NCI-H2029 treated with DMSO at 0.1 percent for 48 hours (cell line): ENCODE results near the gene SPINT1.
A peak's percentile ranks its signal among the peaks of the same experiment; 100 is the strongest.

Source experiments
- DNase-seq: peaks from one replicate; lab custom pipeline; 2025; lab: John Stamatoyannopoulos, UW

SPINT1 gene, protein sequence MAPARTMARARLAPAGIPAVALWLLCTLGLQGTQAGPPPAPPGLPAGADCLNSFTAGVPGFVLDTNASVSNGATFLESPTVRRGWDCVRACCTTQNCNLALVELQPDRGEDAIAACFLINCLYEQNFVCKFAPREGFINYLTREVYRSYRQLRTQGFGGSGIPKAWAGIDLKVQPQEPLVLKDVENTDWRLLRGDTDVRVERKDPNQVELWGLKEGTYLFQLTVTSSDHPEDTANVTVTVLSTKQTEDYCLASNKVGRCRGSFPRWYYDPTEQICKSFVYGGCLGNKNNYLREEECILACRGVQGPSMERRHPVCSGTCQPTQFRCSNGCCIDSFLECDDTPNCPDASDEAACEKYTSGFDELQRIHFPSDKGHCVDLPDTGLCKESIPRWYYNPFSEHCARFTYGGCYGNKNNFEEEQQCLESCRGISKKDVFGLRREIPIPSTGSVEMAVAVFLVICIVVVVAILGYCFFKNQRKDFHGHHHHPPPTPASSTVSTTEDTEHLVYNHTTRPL

DNA sequence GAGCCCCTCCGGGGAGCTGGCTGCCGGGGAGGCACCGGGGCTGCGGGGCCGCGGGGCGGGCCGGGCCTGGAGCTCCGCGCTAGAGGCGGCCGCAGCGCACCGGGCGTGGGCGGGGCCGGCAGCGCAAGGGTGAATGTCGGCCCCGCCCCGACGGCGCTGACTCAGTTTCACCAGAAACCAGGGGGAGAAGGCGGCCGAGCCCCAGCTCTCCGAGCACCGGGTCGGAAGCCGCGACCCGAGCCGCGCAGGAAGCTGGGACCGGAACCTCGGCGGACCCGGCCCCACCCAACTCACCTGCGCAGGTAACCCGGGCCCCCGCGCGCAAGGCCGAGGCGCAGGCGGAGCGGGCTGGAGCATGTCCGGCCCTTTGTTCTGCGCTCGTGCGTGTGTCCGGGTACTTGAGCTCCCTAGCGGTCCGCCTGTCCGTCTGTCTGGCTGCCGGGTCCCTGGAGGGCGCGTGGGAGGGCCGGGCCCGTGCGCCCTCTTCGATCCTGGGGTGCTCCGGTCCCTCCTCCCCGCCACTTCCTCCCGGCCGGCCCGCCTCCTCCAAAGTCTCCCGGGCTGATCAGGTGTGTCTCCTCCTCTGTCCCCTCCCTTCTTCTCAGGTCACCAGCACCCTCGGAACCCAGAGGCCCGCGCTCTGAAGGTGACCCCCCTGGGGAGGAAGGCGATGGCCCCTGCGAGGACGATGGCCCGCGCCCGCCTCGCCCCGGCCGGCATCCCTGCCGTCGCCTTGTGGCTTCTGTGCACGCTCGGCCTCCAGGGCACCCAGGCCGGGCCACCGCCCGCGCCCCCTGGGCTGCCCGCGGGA lies at the start of gene SPINT1:
SPINT1 (plus strand) TSS at position 164 of the 811 bp plus-strand sequence; CDS start at position 671, 507 bp downstream.
- DNase-seq = no peak

DNA sequence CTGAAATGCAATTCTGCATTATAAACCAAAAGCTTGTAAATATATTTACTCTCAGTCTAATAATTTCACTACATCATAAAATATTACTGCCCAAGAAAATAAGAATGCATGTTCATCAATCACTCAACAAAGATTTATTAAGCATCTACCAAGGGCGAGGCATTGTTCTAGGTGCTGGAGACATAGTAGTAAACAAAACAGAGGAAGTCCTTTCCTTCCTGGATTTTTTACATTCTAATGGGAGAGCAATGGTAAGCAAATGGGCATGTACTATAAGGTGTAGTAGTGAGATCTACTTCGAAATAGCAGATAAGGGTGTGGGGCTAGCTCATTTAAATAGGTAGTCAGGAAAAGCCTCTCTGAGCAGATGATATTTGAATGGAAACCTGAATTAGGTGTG lies 47.8 kb upstream of the SPINT1 start:
- DNase-seq = no peak

DNA sequence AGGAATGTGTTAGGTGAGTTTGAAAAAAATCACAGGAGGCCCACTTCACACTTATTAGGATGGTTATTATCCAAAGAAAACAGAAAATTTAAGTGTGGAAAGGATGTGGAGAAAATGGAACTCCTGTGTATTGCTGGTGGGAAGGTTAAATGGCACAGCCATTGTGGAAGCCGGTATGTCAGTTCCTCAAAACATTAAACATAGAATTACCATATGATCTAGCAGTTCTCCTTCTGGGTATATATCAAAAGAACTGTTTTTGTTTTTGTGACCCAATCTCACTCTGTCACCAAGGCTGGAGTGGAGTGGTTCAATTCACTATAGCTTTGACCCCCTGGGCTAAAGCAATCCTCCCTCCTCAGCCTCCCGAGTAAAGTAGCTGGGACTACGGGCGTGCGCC lies 47.3 kb upstream of the SPINT1 start:
- DNase-seq = no peak

DNA sequence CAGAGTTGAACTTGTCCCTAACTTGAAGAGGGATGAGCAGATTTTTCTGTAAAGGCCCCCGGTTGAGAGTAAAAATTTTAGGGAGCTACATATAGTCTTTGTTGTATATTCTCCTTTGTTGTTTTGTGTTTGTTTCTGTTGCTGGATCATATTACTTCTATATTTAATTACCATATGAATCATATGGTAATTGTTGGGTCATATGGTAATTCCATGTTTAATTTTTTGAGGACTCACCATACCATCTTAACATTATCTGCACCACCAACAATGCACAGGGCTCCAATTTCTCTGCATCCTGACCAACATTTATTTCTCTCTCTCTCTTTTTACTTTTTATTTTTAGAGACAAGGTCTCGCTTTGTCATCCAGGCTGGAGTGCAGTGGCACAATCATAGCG lies 44.3 kb upstream of the SPINT1 start:
- no peak for DNase-seq

DNA sequence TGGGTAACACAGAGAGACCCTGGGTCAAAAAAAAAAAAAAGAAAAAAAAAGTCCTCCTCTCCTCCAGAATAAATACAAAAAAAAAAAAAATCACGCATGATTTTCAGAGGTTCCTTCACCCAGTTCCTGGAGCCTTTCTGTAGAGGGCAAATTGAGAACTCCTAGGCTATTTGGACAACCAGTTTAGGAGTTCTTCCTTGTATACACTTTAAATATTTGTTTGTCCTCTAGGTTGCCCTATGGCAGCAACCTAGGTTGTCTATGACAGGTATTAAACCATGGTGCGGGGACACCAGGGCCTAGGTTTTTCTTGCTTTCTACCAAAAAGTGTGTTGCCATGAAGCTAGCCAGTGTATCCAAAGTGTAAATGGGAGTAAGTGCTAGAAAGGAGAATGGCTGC lies 40.8 kb upstream of the SPINT1 start:
- no peak for DNase-seq

DNA sequence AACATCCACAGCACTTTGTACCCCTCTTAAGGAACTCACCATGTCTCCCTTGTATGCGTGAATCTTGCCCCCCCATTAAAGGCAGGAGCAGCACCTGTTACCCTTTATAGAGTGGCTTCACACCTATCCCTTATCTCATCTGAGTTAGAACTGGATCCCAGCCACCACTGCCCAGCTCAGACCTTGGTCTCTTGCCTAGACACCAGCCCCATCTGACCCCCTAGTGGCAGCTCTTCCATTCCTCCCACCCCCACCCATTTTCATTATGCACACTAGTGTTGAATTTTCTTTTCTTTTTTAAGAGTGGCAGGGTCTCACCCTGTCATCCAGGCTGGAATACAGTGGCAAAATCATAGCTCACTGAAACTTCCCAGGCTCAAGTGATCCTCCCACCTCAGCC lies 40.2 kb upstream of the SPINT1 start:
- no peak for DNase-seq

DNA sequence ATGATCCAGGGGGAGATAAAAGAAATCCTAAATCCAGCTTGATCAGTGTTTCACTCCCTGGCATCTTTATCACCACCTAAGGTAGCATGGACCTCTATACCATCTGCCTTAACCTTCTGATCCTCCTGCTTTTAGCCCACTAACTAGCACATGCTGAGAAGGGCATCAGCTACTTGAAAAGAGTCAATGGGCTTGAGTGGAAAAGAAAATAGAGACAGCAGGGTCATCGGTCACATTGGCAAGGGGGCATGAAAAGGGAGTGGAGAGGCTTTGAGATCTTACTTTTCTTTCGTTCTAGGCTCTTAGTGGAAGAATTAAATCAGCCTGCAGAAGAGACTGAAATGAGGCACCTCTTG lies 37.2 kb upstream of the SPINT1 start:
- DNase-seq = no peak

DNA sequence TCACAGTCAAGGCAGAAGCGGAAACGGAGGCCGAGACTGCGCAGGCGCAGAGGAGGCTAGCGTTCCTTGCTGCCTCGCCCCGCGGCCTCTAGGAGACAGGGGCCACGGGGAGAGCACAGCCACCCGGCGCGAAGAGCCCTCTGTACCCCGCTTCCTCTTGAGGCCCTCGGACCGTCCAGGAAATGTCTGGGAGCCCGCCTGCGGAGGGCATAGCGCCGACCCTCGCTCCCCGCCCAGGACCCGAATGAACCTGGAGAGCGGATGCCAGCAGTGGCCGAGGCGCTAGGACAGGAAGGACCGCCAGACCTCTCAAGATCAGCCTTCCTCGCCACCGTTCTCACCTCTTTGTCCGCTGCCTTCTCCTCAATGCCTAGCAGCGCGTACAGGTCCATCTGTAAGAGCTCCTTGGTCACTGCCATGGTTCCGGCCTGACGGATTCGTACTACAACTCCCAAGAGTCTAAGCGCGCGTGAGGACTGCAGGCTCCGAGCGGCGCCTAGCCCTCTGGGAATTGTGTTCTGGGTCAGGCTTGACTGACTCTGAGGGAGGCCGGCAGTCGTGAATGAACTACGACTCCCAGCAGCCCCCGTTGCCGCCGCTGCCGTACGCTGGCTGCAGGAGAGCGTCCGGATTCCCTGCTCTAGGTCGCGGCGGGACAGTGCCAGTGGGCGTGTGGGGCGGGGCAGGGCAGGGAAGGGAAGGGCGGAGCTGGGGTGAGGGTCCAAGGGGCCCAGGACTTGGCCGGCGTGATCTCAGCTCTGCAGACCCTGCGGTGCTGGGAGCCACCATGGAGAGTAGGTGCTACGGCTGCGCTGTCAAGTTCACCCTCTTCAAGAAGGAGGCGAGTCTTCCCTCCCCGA lies 36.6 kb upstream of the SPINT1 start, which contains the start of the genes DNAJC17 and ZFYVE19:
DNAJC17 (minus strand) TSS at position 446 of the 860 bp plus-strand sequence; CDS start at position 419, 27 bp downstream.
ZFYVE19 (plus strand) TSS at position 62 of the 860 bp plus-strand sequence; CDS start at position 563, 501 bp downstream.
- peak; percentile 78 for DNase-seq

DNA sequence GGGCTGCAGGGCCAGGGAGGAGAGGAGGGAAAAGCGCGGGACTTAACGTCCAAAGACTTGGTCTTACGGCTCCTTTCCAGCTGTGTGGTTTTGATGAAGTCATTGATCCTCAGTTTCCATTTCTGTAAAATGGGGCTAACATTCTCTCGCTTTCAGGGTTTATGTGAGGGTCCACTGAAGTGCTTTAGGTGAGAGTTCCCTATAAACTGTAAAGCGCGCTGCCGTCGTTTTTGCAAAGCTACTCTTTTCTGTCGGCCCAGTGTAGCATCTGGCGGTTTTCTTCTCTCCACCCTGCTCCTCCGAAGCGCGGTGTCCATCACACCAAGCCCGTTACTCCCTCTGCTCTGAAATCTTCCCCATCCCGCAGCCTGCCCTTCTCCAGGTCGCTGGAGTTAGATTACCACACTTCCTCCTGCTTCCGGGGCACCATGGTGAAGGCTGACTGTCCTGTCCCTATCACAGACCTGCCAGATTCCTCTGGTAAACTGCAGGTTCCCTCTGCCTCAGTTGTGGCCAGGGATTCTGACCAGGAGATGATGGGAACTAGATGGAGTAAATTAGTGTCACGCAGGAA lies 35.9 kb upstream of the SPINT1 start:
- DNase-seq = no peak

DNA sequence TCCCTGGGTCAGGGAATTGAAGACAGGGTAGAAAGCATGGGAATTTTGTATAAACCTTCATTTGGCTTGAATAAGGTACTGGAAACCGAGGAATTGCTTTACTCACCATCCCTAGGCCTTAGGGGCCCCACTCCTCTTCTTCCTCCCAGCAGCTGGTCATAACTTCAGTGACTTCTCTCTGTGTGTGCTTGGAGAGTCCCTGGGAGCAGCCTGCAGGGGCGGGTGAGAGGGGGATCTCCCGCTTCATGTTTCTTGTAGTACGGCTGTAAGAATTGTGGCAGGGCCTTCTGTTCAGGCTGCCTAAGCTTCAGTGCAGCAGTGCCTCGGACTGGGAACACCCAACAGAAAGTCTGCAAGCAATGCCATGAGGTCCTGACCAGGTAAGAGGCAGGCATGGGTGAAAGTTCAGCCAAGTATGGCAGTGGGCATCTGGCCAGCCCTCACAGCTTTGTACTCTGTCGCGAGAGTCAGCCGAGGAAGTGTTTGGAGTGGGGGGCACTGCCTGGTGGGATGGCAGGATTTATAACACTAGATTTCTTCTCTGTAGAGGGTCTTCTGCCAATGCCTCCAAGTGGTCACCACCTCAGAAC lies 34.9 kb upstream of the SPINT1 start:
- DNase-seq = no peak

DNA sequence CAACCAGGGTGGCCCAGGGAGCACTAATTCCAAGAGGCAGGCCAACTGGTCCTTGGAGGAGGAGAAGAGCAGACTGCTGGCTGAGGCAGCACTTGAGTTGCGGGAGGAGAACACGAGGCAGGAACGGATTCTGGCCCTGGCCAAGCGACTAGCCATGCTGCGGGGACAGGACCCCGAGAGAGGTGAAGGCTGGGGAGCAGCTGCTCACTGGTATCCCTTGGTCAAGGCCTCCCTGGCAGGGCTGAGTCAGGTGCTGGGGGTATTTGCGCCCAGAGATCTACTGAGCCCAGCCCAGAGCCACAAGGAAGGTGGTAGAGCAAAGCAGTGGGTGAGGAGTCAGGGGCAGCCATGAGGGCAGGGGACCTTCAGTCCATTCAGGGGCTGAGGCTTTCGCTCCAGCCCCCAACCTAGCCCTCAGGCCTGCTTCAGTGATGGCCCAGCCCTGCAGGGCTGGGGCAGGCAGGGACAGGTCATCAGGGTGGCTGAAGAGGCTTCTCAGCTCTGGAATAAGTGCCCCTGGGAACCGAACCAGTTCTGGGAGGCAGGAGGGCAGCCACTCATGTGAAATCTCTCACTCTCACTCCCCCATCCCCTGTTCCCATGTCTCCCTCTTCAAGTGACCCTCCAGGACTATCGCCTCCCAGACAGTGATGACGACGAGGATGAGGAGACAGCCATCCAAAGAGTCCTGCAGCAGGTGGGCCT lies 31.0 kb upstream of the SPINT1 start:
- DNase-seq = no peak

DNA sequence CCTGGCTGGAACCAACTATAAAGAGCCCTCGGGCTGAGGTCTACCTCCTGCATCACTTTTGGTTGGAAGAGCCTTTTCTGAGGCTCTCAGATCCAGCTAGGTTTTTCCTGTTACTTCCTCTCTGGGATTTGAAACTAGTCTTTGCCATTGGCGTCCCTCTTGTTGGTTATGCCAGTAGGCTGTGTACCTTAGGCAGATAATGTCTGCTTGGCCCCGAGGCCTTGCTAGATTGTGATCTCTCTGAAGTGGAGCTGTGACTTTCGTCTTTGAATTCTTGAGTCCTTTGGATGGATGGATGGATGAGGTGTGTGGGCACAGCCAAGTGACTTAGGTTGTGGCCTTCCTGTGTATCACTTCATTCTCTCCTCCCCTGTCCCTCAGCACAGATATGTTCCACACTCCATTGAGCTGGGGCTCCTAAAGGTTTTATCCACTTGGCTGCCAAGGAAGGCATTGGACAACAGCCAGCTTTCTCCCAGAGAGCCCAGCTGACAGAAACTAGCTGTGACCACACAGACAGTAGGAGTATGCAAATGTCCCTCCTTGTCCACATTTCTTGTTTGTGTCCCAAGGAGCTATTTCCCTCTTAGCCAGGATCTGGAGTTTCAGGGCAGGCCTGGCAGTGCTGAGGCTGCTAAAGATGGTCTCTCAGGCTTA lies 28.7 kb upstream of the SPINT1 start:
- DNase-seq = no peak

DNA sequence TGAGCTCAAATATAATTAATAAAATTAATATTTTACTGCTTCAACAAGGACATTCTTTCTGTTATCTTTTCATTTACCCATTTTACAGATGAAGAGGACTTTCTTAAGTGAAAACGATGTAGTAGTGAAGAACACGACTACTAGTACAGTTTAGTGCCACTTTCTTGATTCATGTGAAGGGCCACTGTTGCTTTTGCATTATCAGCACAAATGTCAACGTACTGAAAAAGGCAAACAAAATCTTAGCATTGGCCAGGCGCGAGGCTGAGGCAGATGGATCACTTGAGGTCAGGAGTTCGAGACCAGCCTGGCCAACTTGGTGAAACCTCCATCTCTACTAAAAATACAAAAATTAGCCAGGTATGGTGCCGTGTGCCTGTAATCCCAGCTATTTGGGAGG lies 24.8 kb upstream of the SPINT1 start:
- no peak for DNase-seq

DNA sequence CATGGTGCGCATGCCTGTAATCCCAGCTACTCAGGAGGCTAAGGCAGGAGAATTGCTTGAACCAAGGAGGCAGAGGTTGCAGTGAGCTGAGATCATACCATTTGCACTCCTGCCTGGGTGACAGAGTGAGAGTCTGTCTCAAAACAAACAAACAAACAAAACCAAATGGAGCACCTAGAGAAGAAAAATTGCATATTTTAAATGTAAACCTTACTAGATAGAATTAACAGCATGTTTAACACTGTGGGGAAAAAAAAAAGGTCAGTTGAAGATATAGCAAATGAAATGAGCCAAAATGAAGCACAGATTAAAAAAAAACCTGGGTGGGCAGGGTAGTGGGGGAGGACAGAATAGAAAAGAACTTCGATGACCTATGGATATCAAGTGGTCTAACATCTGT lies 22.7 kb upstream of the SPINT1 start:
- DNase-seq = no peak

DNA sequence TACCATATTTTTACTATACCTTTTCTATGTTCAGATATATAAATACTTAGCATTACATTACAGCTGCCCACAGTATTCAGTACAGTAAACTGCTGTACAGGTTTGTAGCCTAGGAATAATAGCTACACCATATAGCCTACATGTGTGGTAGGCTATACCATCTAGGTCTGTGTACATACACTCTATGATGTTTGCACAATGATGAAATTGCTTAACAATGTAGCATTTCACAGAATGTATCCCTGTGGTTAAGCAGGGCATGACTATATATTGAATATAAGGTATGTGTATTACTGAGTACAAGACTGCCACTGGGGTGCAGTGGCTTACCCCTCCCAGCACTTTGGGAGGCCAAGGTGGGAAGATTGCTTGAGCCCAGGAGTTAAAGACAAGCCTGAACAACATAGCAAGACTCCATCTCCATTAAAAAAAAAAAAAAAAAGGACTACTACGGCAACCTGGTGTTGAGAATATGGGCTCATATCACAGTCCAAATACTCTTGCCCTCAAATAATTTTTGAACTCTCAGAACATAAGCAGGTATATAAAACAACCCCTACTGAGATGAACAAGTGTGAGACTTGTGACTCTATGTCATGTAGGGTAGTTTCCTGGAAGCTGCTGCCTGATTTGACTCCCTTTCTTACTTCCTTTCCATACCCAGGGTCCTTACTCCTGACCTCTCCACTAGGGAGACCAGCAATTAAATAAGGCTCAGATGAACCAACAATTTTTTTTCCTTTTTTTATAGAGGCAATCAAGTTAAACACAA lies 20.1 kb upstream of the SPINT1 start:
- DNase-seq = no peak

DNA sequence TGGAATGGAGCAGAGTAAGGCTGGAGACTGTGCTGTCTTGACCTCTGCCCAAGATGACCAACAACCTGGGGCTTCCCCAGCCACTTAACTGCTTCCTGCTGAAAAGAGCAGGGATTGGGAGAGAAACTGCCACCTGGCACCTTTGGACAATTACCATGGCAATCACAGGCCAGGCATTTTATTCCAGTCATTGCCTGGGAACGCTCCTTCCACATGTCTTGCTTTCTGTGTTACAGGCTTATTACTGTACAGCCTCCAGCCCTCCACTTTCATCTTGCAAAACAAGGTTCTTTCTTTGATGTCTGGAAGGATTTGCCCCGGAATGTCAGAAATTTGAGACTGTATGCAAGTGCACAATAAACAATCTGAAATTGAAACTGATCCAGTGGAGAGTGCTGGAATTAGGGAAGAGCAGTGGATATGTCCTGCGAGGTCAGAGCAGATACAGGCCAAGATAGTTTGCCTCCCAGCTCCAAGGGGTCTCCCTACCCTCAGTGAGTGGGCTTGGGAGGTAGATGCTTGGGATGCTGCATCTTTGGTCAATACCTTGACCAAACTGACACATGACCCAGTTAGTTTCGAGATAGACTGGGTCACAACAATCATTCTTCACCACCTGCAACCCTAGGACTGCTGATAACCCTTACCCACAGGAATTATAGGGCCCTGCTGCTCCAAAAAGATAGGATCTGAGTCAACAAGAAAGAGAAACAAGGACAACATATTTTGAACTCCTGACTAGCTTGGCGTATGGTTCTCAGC lies 18.0 kb upstream of the SPINT1 start:
- DNase-seq = no peak

DNA sequence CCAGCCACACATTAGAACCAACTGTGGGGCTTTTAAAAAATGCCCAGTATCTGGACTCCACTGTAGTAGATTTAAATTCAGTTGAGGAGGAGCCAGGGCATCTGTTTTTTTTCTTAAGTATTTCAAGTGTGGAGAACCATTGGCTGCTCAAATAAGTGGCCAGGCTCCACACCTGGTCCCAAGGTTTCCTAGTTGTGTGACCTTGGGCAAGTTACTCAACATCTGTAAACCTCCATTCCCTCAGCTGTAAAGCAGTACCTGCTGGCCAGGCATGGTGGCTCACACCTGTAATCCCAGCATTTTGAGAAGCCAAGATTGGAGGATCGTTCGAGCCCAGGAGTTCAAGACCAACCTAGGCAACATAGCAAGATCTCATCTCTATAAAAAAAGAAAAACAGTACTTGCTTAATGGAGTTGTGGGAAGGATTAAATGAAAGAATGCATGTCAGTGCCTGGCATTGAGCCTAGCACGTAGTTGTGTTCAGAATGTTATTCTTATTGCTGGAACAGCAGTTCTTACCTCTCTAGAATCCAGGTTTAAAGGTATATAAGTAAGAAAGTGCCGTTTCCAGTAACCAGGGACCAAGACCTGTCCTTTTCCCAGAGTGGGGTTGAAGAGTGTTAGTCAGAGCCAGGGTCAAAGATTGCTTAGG lies 17.3 kb upstream of the SPINT1 start:
- no peak for DNase-seq
